Activated CD8-positive, alpha-beta memory T cell treated with anti-CD3 and anti-CD28 coated beads for 36 hours (primary cell): ENCODE results near the gene BRICD5. TPM values are rescaled to one million over a fixed set of nuclear protein-coding genes. Genes with fewer than 3 reads are reported as not detected.

Experiments used
- CTCF ChIA-PET: fragments of 350-600 bp; sonication (Branson Sonifier 250); formaldehyde crosslinking; loops from one replicate; lab custom pipeline; 2021; ENCODE audit warnings: antibody characterized with exemption; lab: Charles Lee
- POLR2A ChIA-PET: fragments of 350-600 bp; sonication (Branson Sonifier 250); formaldehyde crosslinking; loops from one replicate; lab custom pipeline; 2021; ENCODE audit warnings: antibody characterized with exemption; lab: Charles Lee
- total RNA-seq, 2 experiments: library from RNA; stranded (reverse); gene quantifications; one replicate each; pipeline ENCODE4 v1.2.3, GENCODE V29; 2021

Gene BRICD5
- total RNA-seq, 2 experiments from 2014 or later = 12.6 to 13.3 TPM

DNA sequence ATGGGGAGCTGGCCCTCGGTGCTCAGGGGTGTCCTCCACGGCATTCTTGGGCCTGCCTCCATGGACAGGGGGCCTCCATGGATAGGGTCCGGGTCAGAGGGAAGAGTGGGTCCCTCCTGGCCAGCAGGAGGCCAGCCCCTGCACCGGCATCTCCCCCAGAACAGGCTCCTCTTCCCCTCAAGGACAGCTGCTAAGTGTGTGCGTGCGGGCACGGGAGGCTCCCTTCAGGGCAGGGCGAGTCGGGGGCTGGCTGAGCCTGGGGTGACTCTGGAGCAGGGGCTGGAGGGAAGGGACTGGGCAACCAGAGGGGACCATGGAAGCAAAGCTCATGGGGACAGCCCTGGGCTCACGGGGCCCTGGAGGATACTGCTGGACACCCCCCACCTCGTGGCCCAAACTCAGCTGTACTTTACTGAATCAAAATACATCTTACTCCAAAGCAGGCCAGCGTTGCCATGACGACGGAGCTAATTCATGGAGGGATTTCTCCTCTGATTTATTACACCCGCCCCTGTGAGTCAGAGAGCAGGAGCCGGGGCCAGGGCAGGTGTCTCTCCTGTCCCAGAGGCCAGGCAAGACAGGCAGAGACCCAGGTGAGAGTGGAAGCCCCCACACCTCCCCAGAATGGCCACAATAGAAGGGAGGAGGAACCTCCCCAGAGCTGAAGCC lies 16.4 kb downstream of the BRICD5 start:
- POLR2A ChIA-PET = interaction anchor here (1.0 kb wide), 1 partner anchor 39 kb away, joined by 3 read pairs; the partner anchor contains the start of gene TRAF7
- CTCF ChIA-PET = interaction anchor here (1.0 to 1.2 kb wide), 5 partner anchors 18 to 307 kb away, joined by 3 to 7 read pairs (median 5); partner anchors contain the start of genes ECI1 and TRAF7

- ChIA-PET POLR2A (interaction anchor here (0.6 kb wide), 1 partner anchor 36 kb away, joined by 3 read pairs; the partner anchor contains the start of gene TRAF7), CTCF (no interaction called here)
Observed at GRCh38 chr16:2191446-2191706, 19.3 kb downstream of the BRICD5 start.

- POLR2A ChIA-PET = interaction anchor here (0.6 kb wide), 1 partner anchor 35 kb away, joined by 3 read pairs; the partner anchor contains the start of gene TRAF7
- CTCF ChIA-PET = no interaction called here
Observed at GRCh38 chr16:2190659-2191445, 19.8 kb downstream of the BRICD5 start.

DNA sequence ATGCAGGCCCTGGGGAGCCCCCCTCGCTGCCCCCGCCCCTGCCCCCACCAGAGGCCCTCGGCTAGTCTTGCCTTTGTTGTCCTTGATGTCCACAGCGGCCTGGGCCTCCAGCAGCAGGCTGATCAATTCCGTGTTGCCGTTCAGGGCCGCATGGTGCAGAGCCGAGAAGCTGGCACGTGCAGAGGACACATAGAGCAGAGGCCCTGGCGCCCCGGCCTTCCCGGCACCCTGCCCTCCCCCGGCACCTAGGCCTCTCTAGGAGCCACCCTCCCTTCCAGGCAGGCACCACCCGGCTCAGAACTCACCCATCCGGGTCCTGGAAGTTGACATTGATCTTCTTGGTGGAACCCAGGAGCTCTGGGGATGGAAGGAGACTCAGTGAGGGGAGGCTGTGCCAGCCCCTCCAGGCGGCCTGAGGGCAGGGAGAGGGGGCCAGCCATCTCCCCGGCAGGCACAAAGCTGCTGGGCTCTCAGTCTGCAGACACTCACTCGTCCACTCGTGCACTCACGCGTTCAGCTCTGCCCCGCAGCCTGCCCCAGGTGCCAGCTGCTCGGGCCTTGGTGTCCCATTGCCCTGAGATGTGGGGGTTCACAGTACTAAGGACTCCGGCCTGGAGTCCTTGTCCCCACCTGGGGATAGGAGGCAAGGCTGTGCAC lies 20.5 kb downstream of the BRICD5 start:
- ChIA-PET POLR2A (no interaction called here), CTCF (no interaction called here)

- ChIA-PET CTCF (no interaction called here), POLR2A (no interaction called here)
Observed at GRCh38 chr16:2189252-2189893, 21.3 kb downstream of the BRICD5 start.

DNA sequence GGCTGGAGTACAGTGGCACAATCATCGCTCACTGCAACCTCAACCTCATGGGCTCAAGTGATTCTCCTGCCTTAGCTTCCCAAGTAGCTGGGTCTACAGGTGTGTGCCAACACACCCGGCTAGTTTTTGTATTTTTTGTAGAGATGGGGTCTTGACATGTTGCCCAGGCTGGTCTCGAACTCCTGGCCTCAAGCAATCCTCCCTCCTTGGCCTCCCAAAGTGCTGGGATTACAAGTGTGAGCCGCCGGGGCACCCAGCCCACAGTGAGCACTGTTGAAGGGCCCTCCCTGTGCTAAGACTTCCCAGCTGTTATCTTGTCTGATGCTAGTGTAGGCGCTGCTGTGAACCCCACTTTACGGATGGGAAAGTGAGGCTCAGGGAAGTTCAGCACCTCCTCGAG lies 22.3 kb downstream of the BRICD5 start:
- CTCF ChIA-PET = no interaction called here
- POLR2A ChIA-PET = no interaction called here

DNA sequence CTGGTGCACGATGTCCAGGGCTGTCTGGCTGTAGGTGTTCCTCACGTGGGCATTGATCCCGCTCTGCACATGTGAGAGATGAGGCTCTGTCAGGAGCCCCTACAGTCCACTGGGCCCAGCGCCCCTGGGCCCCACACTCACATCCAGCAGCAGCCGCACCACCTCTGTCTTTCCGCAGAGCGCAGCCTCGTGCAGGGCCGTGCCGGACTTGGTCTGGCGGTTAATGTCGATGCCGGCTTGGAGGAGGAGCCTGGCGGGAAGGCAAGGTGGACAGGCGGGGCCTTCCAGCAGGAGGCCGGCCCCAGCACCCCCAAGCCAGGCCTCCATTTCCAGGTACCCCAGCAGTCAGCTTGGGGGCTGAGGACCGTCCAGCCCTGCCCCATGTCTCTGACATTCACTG lies 23.5 kb downstream of the BRICD5 start:
- CTCF ChIA-PET = no interaction called here
- POLR2A ChIA-PET = no interaction called here

DNA sequence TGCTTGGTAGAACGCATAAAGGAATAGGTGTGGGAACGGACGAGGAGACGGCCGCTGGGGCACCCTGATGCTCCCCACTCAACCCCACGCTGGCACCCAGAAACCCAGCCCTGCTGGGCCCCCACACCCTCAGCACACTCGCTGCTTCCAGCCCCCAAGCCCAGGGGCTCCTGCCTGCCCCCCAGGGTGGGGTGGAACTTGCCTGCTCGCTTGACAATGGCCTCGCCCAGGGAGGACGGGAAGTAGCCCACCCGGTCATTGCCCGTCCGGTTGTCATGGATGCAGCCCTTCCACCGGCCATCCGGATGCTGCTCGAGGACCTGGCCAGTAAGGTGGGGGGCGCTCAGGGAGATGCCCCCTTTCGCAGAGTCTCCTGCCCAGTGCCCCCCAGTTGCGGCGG lies 24.2 kb downstream of the BRICD5 start:
- CTCF ChIA-PET = no interaction called here

DNA sequence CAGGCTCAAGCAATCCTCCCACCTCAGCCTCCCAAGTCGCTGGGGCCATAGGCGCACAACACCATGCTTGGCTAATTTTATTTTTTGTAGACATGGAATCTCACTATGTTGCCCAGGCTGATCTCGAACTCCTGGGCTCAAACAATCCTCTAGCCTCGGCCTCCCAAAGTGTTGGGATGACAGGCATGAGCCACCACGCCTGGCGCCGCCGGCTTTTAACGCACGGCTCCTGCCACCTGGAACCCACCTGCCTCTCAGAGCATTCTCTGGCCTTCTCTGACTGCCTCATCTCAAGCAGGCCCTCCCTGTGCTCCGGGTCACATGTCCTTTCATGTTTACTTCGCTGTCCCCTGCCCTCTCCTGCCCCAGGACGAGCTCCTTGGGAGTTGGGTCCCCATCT lies 24.6 kb downstream of the BRICD5 start:
- ChIA-PET CTCF (no interaction called here), POLR2A (no interaction called here)

More for the DNA sequence above, 24.2 kb downstream of the BRICD5 start:
- POLR2A ChIA-PET = no interaction called here

GRCh38 chr16:2184962-2185361 lies 25.7 kb downstream of the BRICD5 start:
- POLR2A ChIA-PET = no interaction called here
- CTCF ChIA-PET = no interaction called here

DNA sequence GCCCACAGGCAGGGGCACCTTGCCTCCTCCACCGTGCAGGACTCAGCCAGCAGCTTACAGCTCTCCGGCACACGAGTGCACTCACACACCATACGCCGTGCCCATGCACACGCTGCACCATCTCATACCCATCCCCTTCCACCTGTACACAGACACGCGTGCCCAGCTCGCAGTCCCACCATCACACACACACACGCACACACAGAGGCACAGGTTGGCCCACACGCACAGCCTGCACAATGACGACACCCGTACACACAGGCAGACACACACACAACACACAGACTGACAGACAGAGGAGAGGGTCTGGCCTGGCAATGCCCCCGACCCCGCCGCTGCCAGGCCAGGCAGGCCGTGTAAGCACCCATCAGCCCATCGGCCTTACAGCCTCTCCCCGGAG lies 26.3 kb downstream of the BRICD5 start:
- POLR2A ChIA-PET = no interaction called here

DNA sequence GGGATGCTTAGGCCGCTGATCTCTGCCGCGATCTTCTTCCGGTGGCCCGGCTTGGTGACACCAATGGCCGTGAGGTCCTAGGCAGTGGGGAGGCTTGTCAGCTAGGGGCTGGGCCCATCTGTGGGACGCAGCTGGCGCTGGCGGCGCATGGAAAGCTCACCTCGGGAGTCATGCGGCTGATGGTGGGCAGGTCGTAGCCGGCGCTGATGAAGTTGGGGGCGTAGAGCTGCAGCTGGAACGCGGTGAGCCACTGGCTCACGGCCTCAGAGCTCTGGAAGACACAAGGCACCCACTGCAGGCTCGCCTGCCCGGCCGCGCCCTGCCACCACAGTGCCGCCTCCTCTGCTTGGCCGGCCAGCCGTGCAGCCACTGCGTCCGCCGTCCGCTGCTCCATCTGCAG lies 27.0 kb downstream of the BRICD5 start:
- ChIA-PET POLR2A (no interaction called here), CTCF (no interaction called here)

More for the DNA sequence above, 26.3 kb downstream of the BRICD5 start:
- CTCF ChIA-PET = no interaction called here

- CTCF ChIA-PET = no interaction called here
Observed at GRCh38 chr16:2181952-2182351, 28.7 kb downstream of the BRICD5 start.

DNA sequence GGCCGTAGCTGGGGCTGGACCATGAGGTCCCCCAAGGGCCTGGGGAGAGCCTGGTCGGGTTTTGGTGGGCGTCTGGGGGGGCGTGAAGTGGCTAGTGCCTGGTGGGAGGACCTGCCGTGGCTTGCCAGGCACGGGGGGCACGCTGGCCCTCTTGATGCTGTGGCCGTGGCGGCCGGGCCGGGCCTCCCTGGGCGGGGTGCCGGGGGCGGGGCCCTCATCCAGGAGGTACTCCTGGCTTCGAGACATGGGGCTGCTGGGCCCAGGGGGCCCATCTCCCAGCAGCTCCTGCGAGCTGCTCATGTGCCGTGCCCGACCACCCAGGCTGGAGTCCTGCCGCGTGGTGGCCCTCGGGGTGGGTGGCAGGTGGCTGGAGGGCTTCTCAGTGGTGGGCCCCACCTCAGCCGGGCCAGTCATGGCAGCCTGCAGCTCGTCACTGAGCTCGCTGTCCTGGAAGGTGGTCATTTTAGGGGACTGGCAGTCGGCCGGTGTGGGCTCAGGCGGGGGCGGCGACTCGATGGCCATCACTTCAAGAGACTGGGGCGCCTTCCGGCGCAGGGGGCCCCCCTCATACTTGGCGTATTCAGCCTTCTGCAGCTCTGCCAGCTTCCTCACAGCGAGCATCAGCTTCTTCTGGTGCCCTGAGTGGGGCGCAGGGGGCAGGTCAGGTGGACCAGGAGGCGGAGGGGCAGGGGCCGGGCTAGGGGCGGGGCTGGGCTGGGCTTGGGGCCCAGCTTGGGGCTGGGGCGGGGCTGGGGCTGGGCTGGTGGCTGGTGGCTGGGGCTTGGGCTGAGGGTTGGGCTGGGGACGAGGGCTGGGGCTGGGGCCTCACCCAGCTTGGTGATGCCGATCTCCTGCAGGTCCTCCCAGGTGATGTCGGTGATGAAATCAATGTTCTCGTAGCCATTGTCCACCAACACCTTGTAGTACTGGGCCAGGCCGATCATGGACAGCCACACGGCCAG lies 29.4 kb downstream of the BRICD5 start:
- POLR2A ChIA-PET = interaction anchor here (0.5 kb wide), 1 partner anchor 949 kb away, joined by 3 read pairs; no protein-coding TSS in a partner anchor
- CTCF ChIA-PET = no interaction called here

More at GRCh38 chr16:2181952-2182351, 28.7 kb downstream of the BRICD5 start:
- POLR2A ChIA-PET = no interaction called here

GRCh38 chr16:2180461-2180860 lies 30.2 kb downstream of the BRICD5 start:
- ChIA-PET POLR2A (no interaction called here), CTCF (no interaction called here)

DNA sequence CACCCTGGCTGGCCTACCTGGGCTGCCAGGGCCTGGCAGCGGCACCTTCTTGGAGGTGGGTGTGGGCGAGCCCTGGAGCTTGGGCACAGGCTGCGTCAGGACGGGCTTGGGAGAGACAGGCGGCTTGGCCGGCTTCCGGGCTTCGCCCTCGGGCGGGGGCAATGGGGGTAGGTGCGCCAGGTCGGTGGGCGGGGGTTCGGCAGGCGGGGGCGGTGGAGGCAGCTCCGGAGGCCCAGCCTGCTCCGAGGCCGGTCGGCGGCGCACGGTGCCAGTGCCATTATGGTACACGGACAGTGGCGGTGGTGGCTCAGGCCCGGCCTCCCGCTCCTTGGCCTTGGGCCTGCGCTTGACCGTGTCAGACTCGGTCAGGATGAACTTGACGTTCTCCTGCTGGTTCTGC lies 31.1 kb downstream of the BRICD5 start:
- POLR2A ChIA-PET = no interaction called here
- CTCF ChIA-PET = no interaction called here

DNA sequence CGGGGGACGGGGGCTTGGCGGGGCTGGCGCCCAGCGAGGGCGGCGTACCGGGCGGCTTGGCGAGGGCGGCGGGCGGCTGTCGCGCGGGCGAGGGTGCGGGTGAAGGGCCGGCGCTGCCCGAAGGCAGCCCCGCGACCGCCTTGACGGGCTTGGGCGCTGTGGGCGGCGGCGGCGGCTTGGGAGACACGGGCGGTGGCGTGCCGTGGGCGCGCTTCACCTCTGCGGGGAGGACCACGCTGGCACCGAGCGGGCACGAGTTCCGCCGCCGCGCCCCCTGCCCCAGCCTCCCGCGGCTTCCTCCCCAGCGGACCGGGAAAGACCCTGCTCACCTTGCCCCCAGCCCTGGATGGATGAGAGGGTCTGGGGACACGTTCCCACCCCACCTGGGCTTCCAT lies 31.6 kb downstream of the BRICD5 start:
- ChIA-PET CTCF (no interaction called here), POLR2A (no interaction called here)

- POLR2A ChIA-PET = no interaction called here
- CTCF ChIA-PET = no interaction called here
Observed at GRCh38 chr16:2178321-2179106, 32.1 kb downstream of the BRICD5 start.
